Activated naive CD4-positive, alpha-beta T cell treated with anti-CD3 and anti-CD28 coated beads, Interleukin-2, amount 10 ng/mL, durations not matched to agents 7 days and 5 days (primary cell): ENCODE data around the gene JPT2.
A peak's percentile ranks its signal among the peaks of the same experiment; 100 is the strongest.

ENCODE experiments used
- CTCF ChIA-PET: fragments of 350-600 bp; sonication (Branson Sonifier 250); formaldehyde crosslinking; loops from one replicate; lab custom pipeline; 2021; ENCODE audit warnings: antibody characterized with exemption; lab: Charles Lee
- DNase-seq: peaks from one replicate; pipeline ENCODE4 v3.0.0-alpha.2; 2020
- H3K27ac Mint-ChIP-seq: one replicate; pipeline ENCODE4 v1.8.0; 2021; ENCODE audit warnings: mild to moderate bottlenecking, moderate library complexity, mixed read lengths
- H3K27me3 Mint-ChIP-seq: one replicate; pipeline ENCODE4 v1.8.0; 2021; ENCODE audit warnings: mild to moderate bottlenecking, mixed read lengths
- H3K36me3 Mint-ChIP-seq: one replicate; pipeline ENCODE4 v1.8.0; 2021; ENCODE audit warnings: mixed read lengths
- H3K4me1 Mint-ChIP-seq: one replicate; pipeline ENCODE4 v1.8.0; 2021; ENCODE audit warnings: mixed read lengths
- H3K4me3 Mint-ChIP-seq: one replicate; pipeline ENCODE4 v1.8.0; 2021; ENCODE audit warnings: mild to moderate bottlenecking, moderate library complexity, mixed read lengths
- H3K9me3 Mint-ChIP-seq: one replicate; pipeline ENCODE4 v1.8.0; 2021; ENCODE audit warnings: mixed read lengths

Gene JPT2

DNA sequence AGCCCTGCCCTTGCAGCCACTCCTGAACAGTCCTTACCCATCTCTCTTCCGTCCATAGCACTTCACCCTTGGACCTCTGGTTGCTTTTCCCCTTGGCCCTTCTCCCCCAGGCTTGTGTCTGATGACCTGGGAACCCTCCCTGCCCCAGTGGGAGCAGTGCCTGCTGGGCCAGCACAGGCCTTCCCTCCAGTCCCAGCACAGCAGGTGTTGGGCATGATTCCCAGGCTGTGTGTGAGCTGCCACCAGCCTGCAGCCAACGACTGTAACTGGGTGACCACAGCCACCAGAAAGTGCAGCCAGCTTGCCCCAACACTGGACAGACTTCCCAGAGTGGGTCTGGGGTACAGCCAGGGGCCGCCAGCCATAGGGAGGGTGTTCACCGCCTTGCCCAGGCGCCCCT is 35.9 kb upstream of the JPT2 start:
- H3K4me3 Mint-ChIP-seq = no peak overlapping the region
- H3K4me1 Mint-ChIP-seq = peaks cover 40% of the 10 kb centered on the region
- H3K36me3 Mint-ChIP-seq = peaks cover 57% of the 10 kb centered on the region
- no peak for DNase-seq
- CTCF ChIA-PET = no interaction called here
- H3K27ac Mint-ChIP-seq = peak overlapping the region; percentile 19
- no peaks in the 10 kb centered on the region for H3K27me3 Mint-ChIP-seq
- no peaks in the 10 kb centered on the region for H3K9me3 Mint-ChIP-seq

DNA sequence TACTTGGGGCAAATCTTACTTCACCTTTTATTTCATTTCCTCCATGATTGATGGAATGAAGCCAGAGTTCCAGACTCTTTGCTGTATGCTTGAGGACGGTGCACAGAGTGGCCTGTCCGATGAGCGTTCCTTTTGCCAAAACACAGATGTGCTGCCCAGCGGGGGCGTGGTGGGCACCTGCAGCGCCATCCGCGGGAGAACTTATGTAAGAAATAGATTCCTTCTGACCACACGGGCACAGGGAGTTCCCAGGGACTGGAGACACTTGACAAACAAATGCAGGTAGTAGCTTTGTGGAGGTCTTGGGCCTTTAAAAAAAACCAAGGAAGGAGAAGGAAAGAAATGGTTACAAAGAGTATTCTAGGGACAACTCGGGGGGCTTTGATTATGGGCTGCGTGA is 35.3 kb upstream of the JPT2 start:
- no peaks in the 10 kb centered on the region for H3K27me3 Mint-ChIP-seq
- H3K9me3 Mint-ChIP-seq = no peaks in the 10 kb centered on the region
- CTCF ChIA-PET = no interaction called here
- peak overlapping the region; percentile 25 for H3K27ac Mint-ChIP-seq
- DNase-seq = no peak
- H3K4me3 Mint-ChIP-seq = no peak overlapping the region
- peaks cover 42% of the 10 kb centered on the region for H3K4me1 Mint-ChIP-seq
- peaks cover 58% of the 10 kb centered on the region for H3K36me3 Mint-ChIP-seq

DNA sequence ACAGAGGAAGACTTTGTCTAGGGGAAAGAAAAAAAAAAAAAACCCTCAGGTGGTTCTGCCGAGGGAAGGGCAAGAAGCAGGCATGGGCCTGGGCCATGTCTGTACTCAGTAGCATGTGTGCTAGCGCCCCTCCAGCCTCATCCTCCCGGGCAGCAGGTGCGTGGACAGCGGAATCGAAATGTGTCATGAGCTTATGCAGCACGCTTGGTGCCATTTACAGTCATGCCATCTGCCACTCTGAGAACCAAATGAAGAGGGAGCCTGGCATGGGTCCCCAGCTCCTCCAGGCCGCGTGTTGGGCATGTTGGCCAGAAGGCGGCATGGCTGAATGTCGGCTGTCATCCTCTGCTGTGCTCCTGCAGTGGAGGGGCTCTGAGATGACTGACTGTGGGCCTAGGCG is 34.6 kb upstream of the JPT2 start:
- H3K4me3 Mint-ChIP-seq = no peak overlapping the region
- no peak overlapping the region for H3K27ac Mint-ChIP-seq
- peaks cover 56% of the 10 kb centered on the region for H3K36me3 Mint-ChIP-seq
- DNase-seq = no peak
- H3K27me3 Mint-ChIP-seq = no peaks in the 10 kb centered on the region
- no peaks in the 10 kb centered on the region for H3K9me3 Mint-ChIP-seq
- peaks cover 44% of the 10 kb centered on the region for H3K4me1 Mint-ChIP-seq
- CTCF ChIA-PET = interaction anchor here (0.6 kb wide), 1 partner anchor 317 kb away, joined by 3 read pairs; no protein-coding TSS in a partner anchor

DNA sequence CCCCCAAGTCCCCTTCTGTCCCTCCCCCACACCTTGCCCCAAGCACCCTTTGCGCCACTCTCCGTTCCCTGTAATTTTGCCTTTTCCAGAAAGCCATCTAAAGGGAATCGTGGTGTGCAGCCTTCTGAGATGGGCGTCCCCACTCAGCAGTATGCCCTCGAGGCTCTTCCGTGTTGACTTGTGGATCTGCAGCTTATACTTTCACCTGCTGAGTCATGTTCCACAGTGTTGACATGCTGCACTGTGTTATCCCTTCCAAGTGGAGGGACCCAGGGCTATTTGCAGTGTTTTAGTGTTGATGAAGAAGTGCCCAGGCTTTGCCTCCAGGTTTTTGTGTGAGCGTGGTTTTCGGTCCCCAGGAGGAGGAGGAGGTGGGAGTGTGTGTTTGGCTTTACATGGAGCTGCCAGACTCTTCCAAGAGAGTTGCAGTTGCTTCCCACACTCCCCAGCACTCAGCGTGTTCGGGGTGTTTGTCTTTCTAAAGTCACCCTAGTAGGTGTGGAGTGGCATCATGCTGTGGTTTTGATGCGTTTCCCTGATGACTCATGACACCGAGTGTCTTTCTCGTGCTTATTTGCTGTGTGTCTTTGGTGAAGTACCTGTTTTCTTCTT is 32.1 kb upstream of the JPT2 start:
- Mint-ChIP-seq H3K27me3 (no peaks in the 10 kb centered on the region), H3K9me3 (no peaks in the 10 kb centered on the region), H3K36me3 (peaks cover 49% of the 10 kb centered on the region), H3K4me3 (no peak overlapping the region), H3K27ac (peak overlapping the region; percentile 80), H3K4me1 (peaks cover 30% of the 10 kb centered on the region)
- CTCF ChIA-PET = no interaction called here
- DNase-seq = peak; percentile 57

DNA sequence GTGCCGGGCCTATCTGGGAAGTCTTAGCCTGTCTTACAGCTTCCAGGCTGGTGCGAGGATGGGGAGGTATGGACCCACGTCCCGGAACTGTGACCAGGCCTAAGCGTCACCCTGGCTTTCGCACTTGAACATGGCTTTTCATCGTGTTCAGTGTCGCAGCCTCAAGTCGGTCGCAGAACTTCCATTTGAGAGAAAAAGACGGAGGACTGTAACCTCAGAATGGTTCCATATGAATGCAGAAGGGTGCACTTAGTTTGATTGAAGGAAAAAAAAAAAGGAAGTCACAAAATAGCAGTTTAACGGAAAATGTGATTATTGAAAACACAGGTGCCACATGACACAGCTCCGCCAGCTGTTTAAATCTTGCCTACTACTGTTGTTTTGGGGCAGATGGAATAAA is 30.2 kb upstream of the JPT2 start:
- no peak overlapping the region for H3K27ac Mint-ChIP-seq
- no peak overlapping the region for H3K4me3 Mint-ChIP-seq
- DNase-seq = no peak
- H3K36me3 Mint-ChIP-seq = peaks cover 51% of the 10 kb centered on the region
- no peaks in the 10 kb centered on the region for H3K27me3 Mint-ChIP-seq
- H3K9me3 Mint-ChIP-seq = no peaks in the 10 kb centered on the region
- CTCF ChIA-PET = interaction anchor here (1.6 kb wide), 1 partner anchor 58 kb away, joined by 6 read pairs; the partner anchor contains the start of gene MAPK8IP3
- peaks cover 30% of the 10 kb centered on the region for H3K4me1 Mint-ChIP-seq

DNA sequence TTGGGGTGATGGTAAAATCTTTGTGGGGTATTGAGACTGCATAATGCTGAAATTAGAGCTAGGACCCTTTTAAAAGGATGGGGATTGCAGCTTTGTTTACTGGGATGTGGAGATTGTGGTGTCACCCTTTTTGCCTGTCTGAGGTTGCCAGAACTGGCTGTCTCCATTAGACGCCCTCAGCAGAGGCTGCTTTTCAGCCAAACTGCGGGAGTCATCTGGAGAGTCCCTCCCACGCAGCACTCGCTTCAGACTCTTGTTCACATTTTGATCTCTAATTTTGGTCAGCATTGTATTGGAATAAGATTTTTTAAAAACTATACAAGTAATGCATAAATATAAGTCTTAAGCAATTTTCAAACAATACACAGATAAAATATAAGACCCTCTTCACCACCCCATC is 27.9 kb upstream of the JPT2 start:
- no peak for DNase-seq
- Mint-ChIP-seq H3K27ac (no peak overlapping the region), H3K27me3 (no peaks in the 10 kb centered on the region), H3K36me3 (peaks cover 47% of the 10 kb centered on the region), H3K4me3 (no peak overlapping the region), H3K4me1 (peaks cover 21% of the 10 kb centered on the region), H3K9me3 (no peaks in the 10 kb centered on the region)
- CTCF ChIA-PET = interaction anchor here (0.6 kb wide), 1 partner anchor 209 kb away, joined by 3 read pairs; no protein-coding TSS in a partner anchor

DNA sequence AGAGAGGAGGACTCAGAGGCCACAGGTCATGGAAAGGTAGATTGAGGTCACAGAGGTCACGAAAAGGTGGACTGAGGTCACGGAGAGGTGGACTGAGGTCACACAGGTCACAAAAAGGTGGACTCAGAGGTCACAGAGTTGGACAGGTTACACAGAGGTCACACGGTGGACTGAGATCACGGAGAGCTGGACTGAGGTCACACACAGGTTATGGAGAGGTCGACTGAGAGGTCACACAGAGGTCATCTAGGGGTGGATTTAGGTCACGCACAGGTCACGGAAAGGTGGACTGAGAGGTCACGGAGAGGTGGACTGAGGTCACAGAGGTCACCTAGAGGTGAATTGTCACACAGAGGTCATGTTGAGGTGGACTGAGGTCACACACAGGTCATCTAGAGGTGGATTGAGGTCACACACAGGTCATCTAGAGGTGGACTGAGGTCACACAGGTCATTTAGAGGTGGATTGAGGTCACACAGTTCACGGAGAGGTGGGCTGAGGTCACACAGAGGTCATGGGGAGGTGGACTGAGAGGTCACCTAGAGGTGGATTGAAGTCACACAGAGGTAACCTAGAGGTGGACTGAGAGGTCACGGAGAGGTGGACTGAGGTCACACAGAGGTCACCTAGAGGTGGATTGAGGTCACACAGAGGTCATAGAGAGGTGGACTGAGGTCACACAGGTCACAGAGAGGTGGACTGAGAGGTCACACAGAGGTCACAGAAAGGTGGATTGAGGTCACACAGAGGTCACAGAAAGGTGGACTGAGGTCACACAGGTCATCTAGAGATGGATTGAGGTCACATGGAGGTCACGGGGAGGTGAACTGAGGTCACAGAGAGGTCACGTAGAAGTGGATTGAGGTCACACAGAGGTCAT is 26.7 kb upstream of the JPT2 start:
- peaks cover 40% of the 10 kb centered on the region for H3K36me3 Mint-ChIP-seq
- no peaks in the 10 kb centered on the region for H3K27me3 Mint-ChIP-seq
- peak; percentile 24 for DNase-seq
- CTCF ChIA-PET = no interaction called here
- peak overlapping the region; percentile 2 for H3K27ac Mint-ChIP-seq
- H3K4me3 Mint-ChIP-seq = no peak overlapping the region
- H3K4me1 Mint-ChIP-seq = peaks cover 10% of the 10 kb centered on the region
- H3K9me3 Mint-ChIP-seq = no peaks in the 10 kb centered on the region

DNA sequence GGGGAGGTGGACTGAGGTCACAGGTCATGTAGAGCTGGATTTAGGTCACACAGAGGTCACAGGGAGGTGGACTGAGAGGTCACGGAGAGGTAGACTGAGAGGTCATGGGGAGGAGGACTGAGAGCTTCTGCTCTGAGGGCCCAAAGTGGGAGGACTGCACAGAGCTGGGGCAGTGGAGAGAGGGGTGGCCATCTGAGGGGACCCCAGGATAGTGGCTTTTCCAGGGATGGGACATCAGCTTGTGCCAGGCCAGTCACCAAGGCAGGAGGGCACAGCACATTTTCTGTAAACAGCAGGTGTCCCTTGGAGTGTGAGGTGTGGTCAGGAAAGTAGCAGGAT is 26.1 kb upstream of the JPT2 start:
- CTCF ChIA-PET = interaction anchor here (1.1 kb wide), 1 partner anchor 53 kb away, joined by 3 read pairs; no protein-coding TSS in a partner anchor
- no peaks in the 10 kb centered on the region for H3K27me3 Mint-ChIP-seq
- H3K27ac Mint-ChIP-seq = no peak overlapping the region
- no peak overlapping the region for H3K4me3 Mint-ChIP-seq
- H3K9me3 Mint-ChIP-seq = no peaks in the 10 kb centered on the region
- H3K4me1 Mint-ChIP-seq = peaks cover 4% of the 10 kb centered on the region
- peaks cover 36% of the 10 kb centered on the region for H3K36me3 Mint-ChIP-seq
- DNase-seq = no peak

DNA sequence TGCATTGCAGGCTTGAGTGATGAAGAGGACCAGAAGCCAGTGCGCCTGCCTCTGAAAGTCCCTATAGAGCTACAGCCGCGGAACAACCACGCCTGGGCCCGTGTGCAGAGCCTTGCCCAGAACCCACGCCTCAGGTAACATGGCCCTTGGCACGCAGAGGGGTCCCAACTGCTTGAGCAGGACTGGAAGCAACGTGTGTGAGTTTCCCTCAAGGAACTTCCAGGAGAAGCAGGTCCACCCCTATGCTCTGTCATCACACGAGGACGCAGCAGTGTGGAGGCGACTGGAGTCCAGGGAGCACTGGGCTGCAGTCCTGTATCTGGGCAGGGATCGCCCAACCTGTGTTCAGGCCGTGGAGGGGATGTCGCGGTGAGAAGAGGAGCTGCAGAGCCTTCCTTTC is 25.1 kb upstream of the JPT2 start:
- peaks cover 32% of the 10 kb centered on the region for H3K36me3 Mint-ChIP-seq
- H3K4me1 Mint-ChIP-seq = no peaks in the 10 kb centered on the region

DNA sequence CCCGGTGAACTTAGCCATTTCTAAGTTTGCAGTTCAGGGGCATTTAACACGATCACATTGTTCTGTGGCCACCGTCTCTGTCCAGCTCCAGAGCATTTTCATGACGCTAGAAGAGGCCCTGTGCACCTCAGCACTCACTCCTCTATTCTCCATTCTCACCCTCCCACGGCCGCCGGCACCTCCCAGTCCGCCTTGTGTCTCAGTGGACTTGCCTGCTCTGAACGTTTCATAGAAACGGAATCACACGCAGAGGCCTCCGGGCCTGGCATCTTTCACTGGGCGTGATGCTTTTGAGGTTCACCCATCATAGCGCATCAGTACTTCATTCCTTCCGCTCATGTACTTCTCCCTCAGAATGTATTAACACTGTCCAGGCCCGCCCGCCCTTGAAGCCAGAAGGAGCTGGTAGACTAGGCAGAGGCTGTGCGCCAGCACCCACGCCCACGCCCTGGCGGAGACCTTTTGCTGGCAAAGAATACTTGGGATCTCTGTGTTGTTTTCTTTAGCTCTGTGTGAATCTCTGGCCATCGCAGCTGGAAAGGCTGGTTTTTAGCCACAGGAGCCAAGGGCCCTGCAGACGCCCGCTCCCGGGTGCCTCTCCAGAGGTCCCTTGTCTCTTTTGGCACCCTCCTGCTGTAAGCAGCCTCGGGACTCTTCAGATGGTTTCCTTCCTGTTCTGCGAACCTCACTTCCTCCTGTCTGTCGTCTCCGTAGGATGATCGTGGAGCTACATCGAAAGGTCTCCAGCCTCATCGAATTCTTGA is 23.4 kb upstream of the JPT2 start:
- CTCF ChIA-PET = interaction anchor here (2.0 kb wide), 1 partner anchor 15 kb away, joined by 5 read pairs; no protein-coding TSS in a partner anchor
- Mint-ChIP-seq H3K36me3 (peaks cover 33% of the 10 kb centered on the region), H3K9me3 (no peaks in the 10 kb centered on the region)

More for the DNA sequence above, 25.1 kb upstream of the JPT2 start:
- DNase-seq = no peak
- no peaks in the 10 kb centered on the region for H3K27me3 Mint-ChIP-seq
- H3K27ac Mint-ChIP-seq = no peak overlapping the region
- CTCF ChIA-PET = interaction anchor here (1.1 kb wide), 1 partner anchor 52 kb away, joined by 3 read pairs; no protein-coding TSS in a partner anchor
- no peaks in the 10 kb centered on the region for H3K9me3 Mint-ChIP-seq
- H3K4me3 Mint-ChIP-seq = no peak overlapping the region

DNA sequence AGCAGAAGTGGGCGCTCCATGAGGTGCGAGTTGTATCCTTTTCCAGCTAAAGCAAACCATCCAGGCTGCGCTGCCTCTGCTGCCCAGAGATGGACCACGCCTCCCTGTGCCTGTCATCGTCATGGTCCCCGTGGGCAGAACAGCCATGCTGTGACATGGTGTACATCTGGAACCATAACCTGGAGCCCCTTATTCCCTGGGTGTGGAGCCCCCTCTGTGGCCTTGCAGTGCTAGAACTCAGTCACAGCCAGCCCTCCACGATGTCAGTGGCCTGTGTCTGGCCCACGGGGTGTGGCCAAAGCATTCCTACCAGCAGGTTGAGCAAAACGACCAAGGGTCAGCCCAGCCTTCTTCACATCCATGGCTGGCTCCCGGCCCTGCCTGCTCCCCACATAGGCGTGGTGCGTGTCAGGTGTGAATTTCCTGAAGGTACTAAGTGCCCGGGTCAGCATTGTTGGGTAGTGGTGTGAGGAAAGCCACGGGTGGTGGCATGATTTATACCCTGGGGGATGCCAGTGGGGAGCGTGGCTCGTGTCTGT is 22.7 kb upstream of the JPT2 start:
- no peak overlapping the region for H3K27ac Mint-ChIP-seq
- H3K4me1 Mint-ChIP-seq = no peaks in the 10 kb centered on the region
- CTCF ChIA-PET = interaction anchor here (2.0 kb wide), 1 partner anchor 14 kb away, joined by 5 read pairs; no protein-coding TSS in a partner anchor
- no peaks in the 10 kb centered on the region for H3K9me3 Mint-ChIP-seq
- DNase-seq = no peak
- peaks cover 34% of the 10 kb centered on the region for H3K36me3 Mint-ChIP-seq
- no peak overlapping the region for H3K4me3 Mint-ChIP-seq
- no peaks in the 10 kb centered on the region for H3K27me3 Mint-ChIP-seq

More for the DNA sequence above, 23.4 kb upstream of the JPT2 start:
- Mint-ChIP-seq H3K4me1 (no peaks in the 10 kb centered on the region), H3K27ac (no peak overlapping the region), H3K4me3 (no peak overlapping the region), H3K27me3 (no peaks in the 10 kb centered on the region)
- no peak for DNase-seq

DNA sequence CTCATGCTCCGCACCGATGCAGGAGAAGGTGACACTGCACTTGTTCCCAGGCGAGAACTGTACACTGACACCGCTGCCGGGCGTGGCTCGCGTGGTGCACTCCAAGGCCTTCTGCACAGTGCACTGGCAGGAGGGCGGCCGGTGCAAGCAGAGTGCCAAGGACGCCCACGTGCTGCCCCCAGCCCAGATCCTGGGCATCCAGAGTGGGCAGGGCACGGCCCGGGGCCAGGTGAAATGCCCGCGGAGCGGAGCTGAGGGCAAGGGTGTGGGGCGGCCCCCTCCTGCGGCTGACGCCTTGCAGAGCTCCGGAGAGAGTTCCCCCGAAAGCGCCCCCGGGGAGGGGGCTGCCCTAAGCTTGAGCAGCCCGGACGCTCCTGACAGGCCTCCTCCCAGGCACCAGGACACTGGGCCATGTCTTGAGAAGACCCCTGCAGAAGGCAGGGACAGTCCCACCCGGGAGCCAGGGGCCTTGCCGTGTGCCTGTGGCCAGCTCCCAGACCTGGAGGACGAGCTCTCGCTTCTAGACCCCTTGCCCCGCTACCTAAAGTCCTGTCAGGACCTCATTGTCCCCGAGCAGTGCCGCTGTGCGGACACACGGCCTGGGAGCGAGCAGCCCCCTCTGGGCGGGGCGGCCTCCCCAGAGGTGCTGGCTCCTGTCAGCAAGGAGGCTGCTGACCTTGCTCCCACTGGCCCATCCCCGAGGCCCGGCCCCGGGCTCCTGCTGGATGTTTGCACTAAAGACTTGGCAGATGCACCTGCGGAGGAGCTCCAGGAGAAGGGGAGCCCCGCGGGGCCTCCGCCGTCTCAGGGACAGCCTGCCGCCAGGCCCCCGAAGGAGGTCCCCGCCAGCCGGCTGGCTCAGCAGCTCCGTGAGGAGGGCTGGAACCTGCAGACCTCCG is 21.9 kb upstream of the JPT2 start:
- no peak for DNase-seq
- no peaks in the 10 kb centered on the region for H3K4me1 Mint-ChIP-seq
- H3K27ac Mint-ChIP-seq = no peak overlapping the region
- CTCF ChIA-PET = interaction anchor here (2.0 kb wide), 1 partner anchor 13 kb away, joined by 5 read pairs; no protein-coding TSS in a partner anchor
- H3K27me3 Mint-ChIP-seq = no peaks in the 10 kb centered on the region
- H3K9me3 Mint-ChIP-seq = no peaks in the 10 kb centered on the region
- H3K36me3 Mint-ChIP-seq = peaks cover 27% of the 10 kb centered on the region
- H3K4me3 Mint-ChIP-seq = no peak overlapping the region
